Measurements from ENCODE around the gene SLCO3A1.
A peak's percentile ranks its signal among the peaks of the same experiment; 100 is the strongest.

SLCO3A1 gene

GRCh38 chr15:91862891-91863504, 9.5 kb downstream of the SLCO3A1 start:
- no peak for DNase-seq

GRCh38 chr15:91863621-91864255, 10.2 kb downstream of the SLCO3A1 start:
- no peak for DNase-seq

DNA sequence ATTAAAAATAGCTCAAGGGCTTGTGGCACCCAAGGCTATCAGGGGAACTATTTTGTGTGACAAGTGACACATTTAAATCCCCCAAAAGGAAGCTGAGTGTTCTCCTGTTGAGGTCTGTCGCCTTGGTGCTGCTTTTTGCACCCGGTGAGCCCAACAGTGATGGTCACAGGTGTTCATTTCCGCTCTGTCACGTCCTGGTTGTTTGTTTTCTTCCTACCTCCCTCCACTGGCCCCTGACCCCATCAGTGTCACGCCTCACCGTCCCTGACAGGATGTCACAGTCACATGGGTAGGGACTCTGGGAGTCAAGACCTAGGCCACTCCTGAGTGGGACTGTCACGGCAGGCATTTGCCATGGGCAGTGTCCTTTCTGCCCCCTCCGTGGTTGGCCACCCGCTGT, 11.2 kb downstream of the SLCO3A1 start:
- DNase-seq: peak; percentile 35

DNA sequence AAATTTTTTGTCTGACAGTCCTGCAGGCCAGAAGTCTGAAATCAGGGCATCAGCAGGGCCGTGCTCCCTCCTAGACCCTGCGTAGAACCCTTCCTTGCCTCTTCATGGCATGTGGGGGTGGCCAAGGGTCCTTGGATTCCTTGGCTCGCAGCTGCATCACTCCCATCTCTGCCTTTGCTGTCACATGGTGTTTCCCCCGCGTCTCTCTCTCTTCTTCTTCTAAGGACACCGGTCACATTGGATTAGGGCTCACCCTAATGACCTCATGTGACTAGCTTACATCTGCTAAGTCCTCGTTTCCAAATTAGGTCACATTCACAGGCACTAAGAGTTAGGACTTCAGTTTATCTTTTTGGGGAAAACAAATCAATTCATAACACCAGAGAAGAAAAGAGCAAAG, 12.0 kb downstream of the SLCO3A1 start:
- DNase-seq: no peak

- no peak for DNase-seq
Observed at GRCh38 chr15:91865950-91866349, 12.4 kb downstream of the SLCO3A1 start.

GRCh38 chr15:91866371-91866905, 12.9 kb downstream of the SLCO3A1 start:
- DNase-seq: no peak

DNA sequence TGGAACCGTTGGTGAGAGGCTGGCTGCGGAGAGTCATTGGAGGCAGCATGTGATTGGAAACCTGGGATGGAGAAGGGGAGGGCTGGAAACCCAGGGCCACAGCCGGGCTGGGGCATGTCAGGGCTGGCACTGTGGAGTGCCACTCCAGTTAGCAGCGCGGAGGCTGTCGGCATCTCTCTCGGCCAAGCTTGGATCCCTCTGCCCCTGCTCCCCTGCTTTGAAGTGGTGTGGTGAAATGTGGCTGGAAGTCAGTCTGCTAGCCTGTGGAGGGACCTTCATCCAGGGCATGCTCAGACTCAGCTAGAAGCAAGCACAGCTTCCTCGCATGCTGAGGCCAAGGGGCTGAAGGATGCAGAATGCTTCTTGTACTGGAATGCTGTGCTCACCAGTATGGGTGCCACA, 13.5 kb downstream of the SLCO3A1 start:
- no peak for DNase-seq

DNA sequence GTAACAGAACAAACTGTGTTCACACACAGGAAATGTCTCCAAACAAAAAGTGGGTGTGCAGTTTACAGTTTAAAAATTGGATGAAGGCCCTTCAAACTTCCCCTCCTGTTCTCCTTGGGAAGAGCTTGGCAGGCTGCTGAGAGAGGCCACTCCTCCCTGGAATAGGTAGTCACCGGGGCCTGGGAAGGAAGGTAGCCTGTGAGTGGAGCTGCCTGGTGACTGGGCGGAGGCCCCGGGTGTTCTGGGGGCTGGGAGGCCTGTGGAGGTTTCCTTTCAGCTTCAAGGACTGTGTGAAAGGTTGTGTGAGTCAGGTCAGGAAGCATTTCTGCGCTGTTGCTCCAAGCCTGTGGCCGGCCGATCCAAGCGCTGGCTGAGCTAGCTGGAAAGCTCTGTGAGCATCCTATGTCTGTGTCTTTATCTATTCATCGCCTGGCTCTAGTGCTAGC, 14.1 kb downstream of the SLCO3A1 start:
- no peak for DNase-seq

DNA sequence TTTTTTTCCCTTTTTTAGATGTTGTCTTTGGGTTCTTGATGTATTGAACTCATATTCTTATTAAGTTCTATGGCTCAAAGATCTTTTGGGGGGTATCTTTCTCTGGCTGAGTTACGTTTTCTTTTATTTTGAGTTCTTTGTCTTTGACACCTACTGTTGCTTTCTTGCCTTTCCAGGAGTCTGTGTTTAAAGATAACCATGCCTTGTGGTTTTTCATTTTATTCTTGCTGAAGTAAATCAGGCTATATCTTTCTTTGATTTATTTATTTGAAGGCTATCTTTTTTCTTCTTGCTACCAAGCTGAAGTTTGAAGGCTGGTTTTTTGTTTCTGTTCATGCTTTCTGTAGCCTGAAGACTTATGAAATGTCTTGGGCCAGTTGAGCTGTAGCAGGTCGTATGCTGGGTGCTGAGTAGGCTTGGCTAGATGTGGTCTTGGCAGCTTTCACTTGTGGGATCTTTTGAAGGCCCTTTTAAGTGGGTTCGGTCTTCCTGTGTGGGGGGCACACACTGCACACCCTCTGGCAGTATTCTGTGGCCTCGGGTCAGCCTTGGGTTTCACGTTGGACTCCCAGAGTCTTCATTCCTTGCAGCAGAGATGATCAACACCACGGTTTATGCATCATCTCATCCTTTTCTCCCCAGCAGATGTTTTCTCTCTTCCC, 17.5 kb downstream of the SLCO3A1 start:
- DNase-seq: no peak

GRCh38 chr15:91871837-91872236, 18.3 kb downstream of the SLCO3A1 start:
- DNase-seq: no peak

DNA sequence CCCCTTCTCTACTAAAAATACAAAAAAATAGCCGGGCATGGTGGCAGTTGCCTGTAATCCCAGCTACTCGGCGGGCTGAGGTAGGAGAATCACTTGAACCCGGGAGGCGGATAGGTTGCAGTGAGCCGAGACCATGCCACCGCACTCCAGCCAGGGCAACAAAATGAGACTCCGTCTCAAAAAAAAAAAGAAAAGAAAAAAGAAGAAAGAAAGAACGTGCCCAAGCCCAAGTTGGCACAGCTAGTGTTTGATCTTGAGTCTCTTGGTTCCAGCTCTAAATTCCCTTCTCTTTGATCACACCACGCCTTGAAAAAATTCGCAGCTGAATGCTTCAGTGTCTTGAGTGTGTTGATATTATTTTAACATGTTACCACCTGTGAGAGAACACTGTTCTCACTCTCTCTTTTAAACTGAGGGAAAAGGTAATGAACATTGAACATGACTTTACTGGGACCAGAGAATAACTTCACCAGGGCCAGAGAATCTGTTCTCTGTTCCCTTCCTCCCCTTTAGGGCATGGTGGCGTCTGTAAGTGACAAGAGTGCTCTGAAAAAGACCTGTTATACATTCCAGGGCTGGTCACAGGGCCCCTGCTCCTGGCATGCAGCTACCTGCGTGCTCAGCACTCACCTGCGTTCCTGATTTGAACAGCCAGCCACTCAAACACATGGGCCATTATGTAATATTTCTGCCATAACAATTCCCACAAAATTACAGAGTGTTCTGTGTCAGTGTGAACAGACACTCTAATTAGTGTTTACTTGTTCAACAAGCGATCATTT, 19.0 kb downstream of the SLCO3A1 start:
- no peak for DNase-seq

DNA sequence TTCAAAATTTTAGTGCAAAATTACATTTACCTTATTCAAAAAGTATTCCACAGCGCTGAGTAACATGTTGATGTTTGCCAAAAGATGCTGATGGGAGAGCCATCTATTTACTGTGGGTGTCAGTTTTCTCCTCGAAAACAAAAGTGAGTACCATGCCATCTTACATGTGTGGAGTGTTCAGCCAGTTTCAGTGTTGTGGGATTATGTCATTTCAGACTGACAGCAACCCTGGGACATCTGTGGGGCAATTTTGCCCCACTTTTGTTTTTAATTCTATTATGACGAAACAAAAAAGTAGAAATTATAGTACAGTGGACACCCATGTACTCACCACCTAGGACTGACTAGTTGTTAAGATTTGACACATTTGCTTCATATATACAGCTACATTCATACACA, 19.6 kb downstream of the SLCO3A1 start:
- DNase-seq: no peak

GRCh38 chr15:91874171-91874570, 20.7 kb downstream of the SLCO3A1 start:
- no peak for DNase-seq

- no peak for DNase-seq
Observed at GRCh38 chr15:91874992-91875660, 21.6 kb downstream of the SLCO3A1 start.

DNA sequence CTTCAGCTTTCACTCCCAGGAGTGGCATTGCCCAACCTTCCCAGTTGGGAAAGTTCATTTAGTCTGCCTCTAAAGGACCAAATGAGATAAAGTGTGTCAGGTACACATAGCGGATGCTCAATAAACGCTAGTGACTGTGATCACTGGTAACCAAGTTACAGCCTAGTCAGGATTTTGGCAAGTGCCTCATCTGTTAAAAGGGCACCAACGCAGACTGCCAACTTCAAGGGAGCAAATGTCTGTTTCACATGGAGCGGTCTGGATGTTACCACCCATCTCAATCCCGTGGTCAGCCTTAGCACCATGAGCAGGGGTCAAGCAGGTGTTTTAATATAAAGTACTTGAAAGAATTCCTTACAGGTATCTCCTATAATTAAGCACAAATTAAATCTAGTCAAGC, 22.7 kb downstream of the SLCO3A1 start:
- no peak for DNase-seq

- no peak for DNase-seq
Observed at GRCh38 chr15:91878319-91878870, 24.9 kb downstream of the SLCO3A1 start.

DNA sequence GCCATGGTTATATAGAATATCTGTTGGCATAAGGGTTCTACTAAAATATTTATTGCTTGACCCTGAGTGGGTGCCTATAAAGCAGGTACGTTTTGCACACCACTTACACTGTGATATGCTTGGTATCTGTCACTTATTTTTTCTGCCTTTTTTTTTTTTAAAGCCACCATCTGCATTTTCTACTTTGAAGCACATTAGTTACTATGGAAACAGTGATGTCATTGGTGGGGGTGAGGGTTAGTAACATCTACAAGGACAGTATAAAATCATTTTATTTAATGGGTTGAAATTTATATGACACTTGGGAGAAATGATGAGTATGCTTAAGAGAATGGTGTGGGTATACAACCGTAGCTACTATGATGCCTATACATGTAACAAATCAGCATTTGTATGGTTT, 25.6 kb downstream of the SLCO3A1 start:
- DNase-seq: no peak

- no peak for DNase-seq
Observed at GRCh38 chr15:91880373-91880772, 26.9 kb downstream of the SLCO3A1 start.

DNA sequence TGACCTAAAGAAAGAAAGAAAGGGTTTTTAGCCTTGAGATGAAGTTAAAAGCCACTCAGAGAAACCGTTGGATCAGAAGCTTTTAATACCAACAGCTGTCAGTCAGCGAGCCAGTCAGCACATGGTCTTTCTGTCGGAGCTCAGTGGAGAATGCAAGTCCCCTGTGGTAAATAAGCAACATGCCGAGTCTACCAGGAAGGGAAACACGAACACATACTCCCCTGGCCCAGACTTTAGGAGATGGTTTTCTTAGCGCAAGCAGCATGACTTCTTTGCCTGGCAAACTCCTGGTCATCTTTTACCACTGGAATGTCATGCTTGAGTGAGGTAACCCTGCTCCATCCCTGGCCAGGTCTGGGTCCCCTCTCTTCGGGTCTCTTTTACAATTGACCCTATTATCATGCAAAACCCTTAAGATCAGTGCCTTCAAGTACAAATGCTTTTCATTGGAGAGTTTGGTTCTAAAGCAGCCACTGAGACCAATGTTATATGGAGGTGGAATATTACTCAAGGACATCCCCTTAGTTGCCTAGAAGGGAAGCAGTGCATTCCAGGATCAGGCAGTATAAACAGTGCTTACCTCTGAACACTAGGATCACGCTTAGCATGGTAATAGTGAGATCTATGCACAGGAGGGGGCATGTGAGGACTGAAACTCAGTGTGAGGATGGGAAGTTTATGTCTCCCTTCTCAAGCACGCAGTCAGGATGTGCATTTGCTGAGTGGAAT, 28.2 kb downstream of the SLCO3A1 start:
- DNase-seq: no peak

GRCh38 chr15:91882858-91883586, 29.5 kb downstream of the SLCO3A1 start:
- no peak for DNase-seq

DNA sequence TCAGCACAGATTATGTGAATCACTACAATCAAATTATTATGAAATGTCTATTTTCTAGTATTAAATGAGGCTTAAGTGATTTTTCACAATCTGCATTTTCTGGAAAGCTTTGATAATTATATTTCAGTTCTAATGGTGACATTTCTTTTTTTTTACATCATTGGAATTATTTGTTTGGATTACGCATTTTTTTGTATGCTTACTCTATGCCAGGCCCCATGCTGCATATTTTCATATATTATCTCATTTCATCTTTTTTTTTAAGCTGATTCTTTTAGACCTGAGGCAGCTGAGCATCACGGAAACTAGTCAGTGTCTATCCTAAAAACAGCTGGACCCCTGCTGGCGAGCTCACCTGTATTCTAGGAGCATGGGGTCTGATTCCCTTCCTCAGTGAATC, 31.1 kb downstream of the SLCO3A1 start:
- DNase-seq: no peak
